ENCODE data around the gene RNF26. TPM values are rescaled to one million over a fixed set of nuclear protein-coding genes. Genes with fewer than 3 reads are reported as not detected.

Gene RNF26
- total and polyA plus RNA-seq, 2 of the 13 experiments (the other 11 are each of a cell fraction or from before 2014, with no cell fraction given) = 11.9 to 26.3 TPM

DNA sequence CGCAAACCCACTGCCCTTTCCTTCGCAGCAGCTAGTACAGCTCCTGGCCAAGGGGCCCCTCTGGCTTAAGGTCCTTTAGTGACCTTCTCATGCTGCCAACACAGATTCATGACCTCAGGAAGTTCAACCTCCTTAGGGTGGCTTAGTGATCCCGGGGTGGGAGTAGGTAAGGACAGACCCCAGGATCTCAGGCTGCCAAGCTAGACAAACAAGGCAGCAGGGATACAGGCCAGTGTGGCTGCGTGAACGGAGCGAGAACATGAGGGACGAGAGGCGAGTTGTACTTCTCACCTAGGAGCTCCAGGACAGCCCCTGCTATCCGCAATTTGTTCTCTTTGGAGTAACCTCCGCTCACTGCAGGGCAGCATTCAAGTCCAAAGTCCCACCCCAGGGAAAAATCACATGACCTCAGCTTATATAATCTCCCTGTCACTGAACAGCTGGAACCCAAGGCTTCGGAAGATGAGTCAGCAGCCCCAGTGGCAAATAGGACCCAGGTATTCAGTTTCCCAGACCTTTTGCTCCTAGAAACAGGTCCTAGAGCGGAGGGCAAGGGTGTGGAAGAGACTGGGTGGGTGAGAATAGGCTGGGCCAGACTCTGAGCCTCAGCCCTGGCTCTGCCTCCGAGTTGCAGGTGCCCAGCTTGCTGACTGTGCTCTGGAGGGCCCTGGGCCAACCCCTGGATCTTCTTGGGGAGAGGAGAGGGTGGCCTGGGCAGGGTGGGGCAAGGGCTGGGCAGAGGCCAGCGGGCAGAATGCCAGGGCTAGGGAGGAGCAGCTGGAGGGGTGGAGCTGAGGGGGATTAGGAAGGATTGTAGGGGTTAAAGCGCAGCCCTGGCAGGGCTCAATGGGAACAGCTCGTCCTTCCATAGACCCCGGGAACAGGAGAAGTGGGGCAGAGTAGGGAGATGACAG is 34.1 kb downstream of the RNF26 start (continued):
- TF ChIP-seq PRPF4 (IDR thresholded peaks at IDR 0.05; ENCODE audit: low read depth, low read length, poor library complexity, severe bottlenecking) = no peak
- TF ChIP-seq, protein P1, sequence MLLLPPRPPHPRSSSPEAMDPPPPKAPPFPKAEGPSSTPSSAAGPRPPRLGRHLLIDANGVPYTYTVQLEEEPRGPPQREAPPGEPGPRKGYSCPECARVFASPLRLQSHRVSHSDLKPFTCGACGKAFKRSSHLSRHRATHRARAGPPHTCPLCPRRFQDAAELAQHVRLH (CRISPR knock-in tag; IDR thresholded peaks at IDR 0.05; ENCODE audit: borderline replicate concordance, low read depth) = peak; percentile 76; the same call in 1 of the 2 replicates
- TF ChIP-seq CBFB (CRISPR knock-in tag; IDR thresholded peaks at IDR 0.05) = no peak
- TF ChIP-seq ZNF737 (CRISPR knock-in tag; IDR thresholded peaks at IDR 0.05; ENCODE audit: borderline replicate concordance) = no peak
- TF ChIP-seq, protein P2, sequence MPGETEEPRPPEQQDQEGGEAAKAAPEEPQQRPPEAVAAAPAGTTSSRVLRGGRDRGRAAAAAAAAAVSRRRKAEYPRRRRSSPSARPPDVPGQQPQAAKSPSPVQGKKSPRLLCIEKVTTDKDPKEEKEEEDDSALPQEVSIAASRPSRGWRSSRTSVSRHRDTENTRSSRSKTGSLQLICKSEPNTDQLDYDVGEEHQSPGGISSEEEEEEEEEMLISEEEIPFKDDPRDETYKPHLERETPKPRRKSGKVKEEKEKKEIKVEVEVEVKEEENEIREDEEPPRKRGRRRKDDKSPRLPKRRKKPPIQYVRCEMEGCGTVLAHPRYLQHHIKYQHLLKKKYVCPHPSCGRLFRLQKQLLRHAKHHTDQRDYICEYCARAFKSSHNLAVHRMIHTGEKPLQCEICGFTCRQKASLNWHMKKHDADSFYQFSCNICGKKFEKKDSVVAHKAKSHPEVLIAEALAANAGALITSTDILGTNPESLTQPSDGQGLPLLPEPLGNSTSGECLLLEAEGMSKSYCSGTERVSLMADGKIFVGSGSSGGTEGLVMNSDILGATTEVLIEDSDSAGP (CRISPR knock-in tag; IDR thresholded peaks at IDR 0.05; ENCODE audit: borderline replicate concordance) = peak; percentile 78; the same call in 1 of the 2 replicates
- no peak for TF ChIP-seq JARID2 (CRISPR knock-in tag; IDR thresholded peaks at IDR 0.05; ENCODE audit: insufficient replicate concordance)
- TF ChIP-seq NCOA2 (CRISPR knock-in tag; IDR thresholded peaks at IDR 0.05) = peak; percentile 78
- TF ChIP-seq, protein P3, sequence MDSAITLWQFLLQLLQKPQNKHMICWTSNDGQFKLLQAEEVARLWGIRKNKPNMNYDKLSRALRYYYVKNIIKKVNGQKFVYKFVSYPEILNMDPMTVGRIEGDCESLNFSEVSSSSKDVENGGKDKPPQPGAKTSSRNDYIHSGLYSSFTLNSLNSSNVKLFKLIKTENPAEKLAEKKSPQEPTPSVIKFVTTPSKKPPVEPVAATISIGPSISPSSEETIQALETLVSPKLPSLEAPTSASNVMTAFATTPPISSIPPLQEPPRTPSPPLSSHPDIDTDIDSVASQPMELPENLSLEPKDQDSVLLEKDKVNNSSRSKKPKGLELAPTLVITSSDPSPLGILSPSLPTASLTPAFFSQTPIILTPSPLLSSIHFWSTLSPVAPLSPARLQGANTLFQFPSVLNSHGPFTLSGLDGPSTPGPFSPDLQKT (CRISPR knock-in tag; IDR thresholded peaks at IDR 0.05; ENCODE audit: borderline replicate concordance) = no peak
- TF ChIP-seq, protein P4, sequence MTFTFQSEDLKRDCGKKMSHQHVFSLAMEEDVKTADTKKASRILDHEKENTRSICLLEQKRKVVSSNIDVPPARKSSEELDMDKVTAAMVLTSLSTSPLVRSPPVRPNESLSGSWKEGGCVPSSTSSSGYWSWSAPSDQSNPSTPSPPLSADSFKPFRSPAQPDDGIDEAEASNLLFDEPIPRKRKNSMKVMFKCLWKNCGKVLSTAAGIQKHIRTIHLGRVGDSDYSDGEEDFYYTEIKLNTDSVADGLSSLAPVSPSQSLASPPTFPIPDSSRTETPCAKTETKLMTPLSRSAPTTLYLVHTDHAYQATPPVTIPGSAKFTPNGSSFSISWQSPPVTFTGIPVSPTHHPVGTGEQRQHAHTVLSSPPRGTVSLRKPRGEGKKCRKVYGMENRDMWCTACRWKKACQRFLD (CRISPR knock-in tag; IDR thresholded peaks at IDR 0.05; ENCODE audit: borderline replicate concordance) = no peak; the same call in 1 of the 2 replicates
- TF ChIP-seq KAT2B (IDR thresholded peaks at IDR 0.05; ENCODE audit: borderline replicate concordance, low read depth, low read length) = no peak
- TF ChIP-seq, protein P5, sequence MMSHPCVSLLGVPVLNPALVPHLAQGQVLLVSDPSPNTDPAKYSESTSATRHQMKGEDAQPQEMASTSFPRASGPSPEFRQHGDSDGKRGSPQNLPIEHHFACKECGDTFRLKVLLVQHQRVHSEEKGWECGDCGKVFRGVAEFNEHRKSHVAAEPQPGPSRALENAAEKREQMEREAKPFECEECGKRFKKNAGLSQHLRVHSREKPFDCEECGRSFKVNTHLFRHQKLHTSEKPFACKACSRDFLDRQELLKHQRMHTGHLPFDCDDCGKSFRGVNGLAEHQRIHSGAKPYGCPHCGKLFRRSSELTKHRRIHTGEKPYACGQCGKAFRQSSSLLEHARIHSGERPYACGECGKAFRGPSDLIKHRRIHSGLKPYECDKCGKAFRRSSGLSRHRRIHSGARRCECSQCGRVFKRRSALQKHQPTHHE (CRISPR knock-in tag; IDR thresholded peaks at IDR 0.05; ENCODE audit: borderline replicate concordance) = peak; percentile 50; the same call in 1 of the 2 replicates
- TF ChIP-seq KAT8 (CRISPR knock-in tag; IDR thresholded peaks at IDR 0.05) = no peak
- peak; percentile 84 for TF ChIP-seq NR2C2 (CRISPR knock-in tag; IDR thresholded peaks at IDR 0.05; ENCODE audit: borderline replicate concordance)
- TF ChIP-seq RFX5 (IDR thresholded peaks at IDR 0.05; ENCODE audit: low read depth, low read length) = no peak
- TF ChIP-seq, protein P6, sequence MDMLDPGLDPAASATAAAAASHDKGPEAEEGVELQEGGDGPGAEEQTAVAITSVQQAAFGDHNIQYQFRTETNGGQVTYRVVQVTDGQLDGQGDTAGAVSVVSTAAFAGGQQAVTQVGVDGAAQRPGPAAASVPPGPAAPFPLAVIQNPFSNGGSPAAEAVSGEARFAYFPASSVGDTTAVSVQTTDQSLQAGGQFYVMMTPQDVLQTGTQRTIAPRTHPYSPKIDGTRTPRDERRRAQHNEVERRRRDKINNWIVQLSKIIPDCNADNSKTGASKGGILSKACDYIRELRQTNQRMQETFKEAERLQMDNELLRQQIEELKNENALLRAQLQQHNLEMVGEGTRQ (IDR thresholded peaks at IDR 0.05; ENCODE audit: low read depth, low read length) = peak; percentile 80
- TF ChIP-seq, protein P6 (CRISPR knock-in tag; IDR thresholded peaks at IDR 0.05; ENCODE audit: borderline replicate concordance) = peak; percentile 93; the same call in 1 of the 2 replicates
- TF ChIP-seq ZNF644 (CRISPR knock-in tag; IDR thresholded peaks at IDR 0.05; ENCODE audit: low read depth) = 0 out of 2 replicates have a peak, but pooled peaks have one; percentile 15
